ENCODE results near the gene CELF5.

DNA sequence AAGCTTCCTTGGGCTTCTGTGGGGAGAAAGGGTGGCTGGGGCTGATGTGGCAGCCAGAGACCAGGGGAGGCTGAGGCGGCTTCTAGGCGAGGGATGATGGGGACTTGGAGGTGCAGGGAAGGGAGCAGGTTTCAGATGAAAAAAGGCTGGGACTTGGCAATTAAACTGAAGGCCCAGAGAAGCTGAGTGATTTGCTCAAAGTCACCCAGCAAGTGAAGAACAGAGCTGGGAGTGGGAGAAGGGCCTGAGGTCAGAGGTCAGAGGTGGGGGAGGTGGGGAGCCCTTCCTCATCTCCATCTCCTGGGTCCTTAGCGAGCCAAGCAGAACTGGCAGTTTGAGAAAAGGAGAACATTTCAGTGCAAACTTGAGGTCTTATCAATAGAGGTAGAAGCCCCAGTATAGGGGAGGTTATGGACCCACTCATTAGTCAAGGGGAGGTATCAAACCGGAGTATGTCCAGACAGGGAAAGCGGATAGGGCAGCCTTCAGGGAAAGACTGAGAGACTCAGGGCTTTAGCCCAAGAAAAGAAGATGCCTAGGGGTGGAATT lies 92.3 kb downstream of the CELF5 start:
- TF ChIP-seq, protein P1, sequence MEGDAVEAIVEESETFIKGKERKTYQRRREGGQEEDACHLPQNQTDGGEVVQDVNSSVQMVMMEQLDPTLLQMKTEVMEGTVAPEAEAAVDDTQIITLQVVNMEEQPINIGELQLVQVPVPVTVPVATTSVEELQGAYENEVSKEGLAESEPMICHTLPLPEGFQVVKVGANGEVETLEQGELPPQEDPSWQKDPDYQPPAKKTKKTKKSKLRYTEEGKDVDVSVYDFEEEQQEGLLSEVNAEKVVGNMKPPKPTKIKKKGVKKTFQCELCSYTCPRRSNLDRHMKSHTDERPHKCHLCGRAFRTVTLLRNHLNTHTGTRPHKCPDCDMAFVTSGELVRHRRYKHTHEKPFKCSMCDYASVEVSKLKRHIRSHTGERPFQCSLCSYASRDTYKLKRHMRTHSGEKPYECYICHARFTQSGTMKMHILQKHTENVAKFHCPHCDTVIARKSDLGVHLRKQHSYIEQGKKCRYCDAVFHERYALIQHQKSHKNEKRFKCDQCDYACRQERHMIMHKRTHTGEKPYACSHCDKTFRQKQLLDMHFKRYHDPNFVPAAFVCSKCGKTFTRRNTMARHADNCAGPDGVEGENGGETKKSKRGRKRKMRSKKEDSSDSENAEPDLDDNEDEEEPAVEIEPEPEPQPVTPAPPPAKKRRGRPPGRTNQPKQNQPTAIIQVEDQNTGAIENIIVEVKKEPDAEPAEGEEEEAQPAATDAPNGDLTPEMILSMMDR (conservative IDR thresholded peaks at IDR 0.05; ENCODE audit: low read length) = no peak
- TF ChIP-seq EZH2phosphoT487 (IDR thresholded peaks at IDR 0.05; ENCODE audit: borderline replicate concordance, low read depth, low read length) = no peak

All from OCI-LY7 (cell line).